ENCODE data around the gene FOXS1. TPM values are rescaled to one million over a fixed set of nuclear protein-coding genes. Genes with fewer than 3 reads are reported as not detected.
"Not testable (repeated sequence)": the region's sequence is repeated elsewhere in the genome, so short reads cannot be mapped to it uniquely, and the experiment has no call there.

Gene FOXS1
- total RNA-seq, 1 donor from 2014 or later, result not detected

DNA sequence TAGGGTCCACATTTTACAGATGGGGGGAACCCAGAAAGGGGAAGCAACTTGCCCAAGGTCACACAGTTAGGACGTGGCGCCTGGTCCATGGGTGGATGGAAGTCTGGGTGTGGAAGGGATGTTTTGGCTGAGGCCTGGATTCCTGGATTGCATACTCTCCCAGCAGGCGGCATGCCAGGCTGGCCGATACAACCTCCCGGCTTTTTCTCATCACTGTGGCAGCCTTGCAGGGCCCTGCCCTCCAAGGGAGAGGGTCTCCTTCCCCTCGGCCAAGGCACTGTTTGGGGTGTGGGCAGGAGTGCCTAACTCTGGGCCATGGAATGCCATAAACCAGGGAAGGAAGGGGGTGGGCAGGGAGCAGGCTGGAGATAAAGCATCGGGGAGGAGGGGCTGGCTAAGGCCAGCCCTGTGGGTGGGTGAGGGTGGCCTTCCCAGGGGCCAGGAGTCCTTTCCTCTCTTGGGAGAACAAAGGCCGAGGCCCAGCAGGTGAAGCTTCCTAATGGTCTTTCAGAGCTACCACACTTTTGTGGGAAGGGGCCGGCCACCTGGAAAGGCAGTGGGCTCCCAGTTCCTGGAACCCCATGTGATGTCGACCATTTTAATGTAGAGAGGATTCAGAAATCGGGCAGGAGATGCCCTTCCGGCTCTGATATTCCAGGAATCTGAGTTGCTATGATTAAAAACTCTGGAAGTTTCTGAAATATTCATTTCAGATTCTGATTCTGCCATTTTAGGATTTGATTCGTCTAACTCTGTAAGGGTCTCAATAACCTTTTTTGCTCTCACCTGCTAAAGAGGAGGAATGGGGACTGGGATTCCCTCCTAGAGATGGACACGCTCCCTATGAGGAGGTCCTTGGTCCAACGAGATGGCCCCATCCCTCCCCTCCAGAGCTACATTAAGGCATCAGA lies 4.2 kb downstream of the FOXS1 start:
- intact Hi-C loops (cut with micrococcal nuclease), result no loop called here

DNA sequence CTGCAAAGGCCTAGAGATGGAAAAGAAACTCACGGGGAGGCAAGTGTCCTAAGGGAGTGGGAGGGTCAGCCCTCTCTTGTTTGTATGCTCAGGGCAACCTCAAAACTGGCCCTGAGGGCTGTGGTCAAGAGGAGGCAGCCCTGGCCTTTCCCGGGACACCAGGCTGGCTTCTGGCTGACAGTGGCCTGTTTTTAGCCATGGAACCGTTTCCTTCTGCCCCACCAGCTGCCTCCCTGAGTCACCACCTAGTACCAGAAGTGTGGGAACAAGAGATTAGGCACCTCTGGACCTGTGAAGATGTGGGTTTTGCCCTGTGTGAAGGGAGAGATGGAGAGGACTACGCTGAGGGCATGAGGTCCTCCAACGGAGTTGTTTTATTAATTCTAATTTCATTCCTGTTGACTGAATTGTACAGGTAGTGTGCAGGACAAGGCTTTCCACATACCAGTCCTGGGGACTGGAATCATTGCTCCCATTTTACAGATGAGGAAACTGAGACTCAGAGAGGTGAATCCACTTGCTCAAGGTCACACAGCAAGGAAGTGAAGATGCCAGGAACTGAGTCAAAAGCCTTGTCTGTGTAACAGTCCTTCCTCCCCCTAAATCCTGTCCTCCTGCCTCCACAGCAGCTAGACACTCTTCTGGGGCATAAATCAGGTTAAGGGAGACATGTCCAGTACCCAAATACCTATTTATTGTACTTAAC lies 5.5 kb downstream of the FOXS1 start:
- intact Hi-C loops (cut with micrococcal nuclease), result no loop called here

DNA sequence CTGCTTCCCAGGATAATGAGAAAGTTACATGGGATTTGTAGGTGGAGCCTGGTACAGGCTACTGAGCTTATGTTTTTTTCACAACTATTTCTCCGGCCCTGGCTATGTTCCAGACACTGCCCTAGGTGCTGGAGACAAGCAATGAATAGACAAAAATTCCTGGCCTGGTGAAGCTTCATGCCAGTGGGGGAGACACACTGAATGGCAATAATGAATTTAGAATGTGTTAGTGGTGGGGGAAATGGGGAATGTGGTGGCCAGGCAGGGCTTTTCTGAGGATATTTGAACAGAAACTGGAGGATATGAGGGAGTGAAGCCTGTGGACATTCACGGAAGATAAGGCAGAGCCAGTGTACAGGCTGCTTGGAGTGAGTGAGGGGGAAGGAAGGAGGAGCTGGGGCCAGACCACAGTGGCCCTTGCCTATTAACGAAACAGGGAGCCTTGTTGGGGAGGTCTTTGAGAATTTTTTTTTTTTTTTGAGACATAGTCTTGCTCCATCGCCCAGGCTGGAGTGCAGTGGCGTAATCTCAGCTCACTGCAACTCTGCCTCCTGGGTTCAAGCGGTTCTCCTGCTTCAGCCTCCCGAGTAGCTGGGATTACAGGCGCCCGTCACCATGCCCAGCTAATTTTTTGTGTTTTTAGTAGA lies 6.6 kb downstream of the FOXS1 start:
- intact Hi-C loops (cut with micrococcal nuclease), result no loop called here

- intact Hi-C loops (cut with micrococcal nuclease), result no loop called here
Measured at GRCh38 chr20:31837896-31838397, 7.5 kb downstream of the FOXS1 start.

GRCh38 chr20:31836853-31837608 lies 8.4 kb downstream of the FOXS1 start:
- intact Hi-C loops (cut with micrococcal nuclease), result no loop called here

DNA sequence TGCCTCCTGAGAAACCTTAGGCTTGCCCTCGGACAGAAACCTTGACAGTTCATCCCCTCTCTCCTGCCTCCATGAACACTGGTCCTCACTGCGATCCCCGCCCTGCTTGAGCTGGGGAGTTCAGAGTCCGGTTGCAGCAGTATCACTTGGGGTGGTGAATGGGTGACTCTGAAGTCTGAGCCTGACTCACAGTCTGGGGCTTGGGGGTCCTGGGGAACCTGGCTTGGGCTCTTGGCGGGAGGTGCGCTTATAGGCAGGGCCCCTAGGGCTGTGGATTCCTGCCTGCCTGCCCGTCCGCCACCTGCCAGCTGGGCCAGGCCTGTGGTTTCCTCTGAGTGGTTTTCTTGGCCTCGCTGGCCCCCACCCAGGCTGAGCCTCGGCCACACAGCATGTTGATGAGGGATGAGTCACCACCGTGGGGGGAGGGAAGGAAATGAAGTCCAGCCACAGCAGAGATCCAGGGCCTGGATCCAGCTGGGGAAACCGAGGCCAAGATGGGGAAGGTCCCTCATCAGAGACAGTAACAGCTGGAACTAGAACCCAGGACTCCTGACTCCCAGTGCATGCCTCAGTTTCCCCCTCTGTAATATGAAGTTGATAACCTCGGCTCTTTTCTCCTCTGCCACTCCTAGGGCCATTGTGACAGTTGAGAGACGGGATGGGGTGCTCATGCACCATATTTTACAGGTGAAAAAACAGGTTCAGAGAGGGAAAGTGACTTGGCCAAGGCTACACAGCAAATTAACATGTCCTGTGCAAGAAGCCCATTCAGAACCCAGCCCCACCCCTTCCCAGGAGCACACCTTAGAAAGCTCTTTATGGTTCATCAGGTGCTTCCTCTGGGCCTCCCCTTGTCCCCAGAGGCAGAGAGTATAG lies 9.2 kb downstream of the FOXS1 start:
- intact Hi-C loops (cut with micrococcal nuclease), result no loop called here

GRCh38 chr20:31835554-31835953 lies 9.8 kb downstream of the FOXS1 start:
- intact Hi-C loops (cut with micrococcal nuclease), result no loop called here

DNA sequence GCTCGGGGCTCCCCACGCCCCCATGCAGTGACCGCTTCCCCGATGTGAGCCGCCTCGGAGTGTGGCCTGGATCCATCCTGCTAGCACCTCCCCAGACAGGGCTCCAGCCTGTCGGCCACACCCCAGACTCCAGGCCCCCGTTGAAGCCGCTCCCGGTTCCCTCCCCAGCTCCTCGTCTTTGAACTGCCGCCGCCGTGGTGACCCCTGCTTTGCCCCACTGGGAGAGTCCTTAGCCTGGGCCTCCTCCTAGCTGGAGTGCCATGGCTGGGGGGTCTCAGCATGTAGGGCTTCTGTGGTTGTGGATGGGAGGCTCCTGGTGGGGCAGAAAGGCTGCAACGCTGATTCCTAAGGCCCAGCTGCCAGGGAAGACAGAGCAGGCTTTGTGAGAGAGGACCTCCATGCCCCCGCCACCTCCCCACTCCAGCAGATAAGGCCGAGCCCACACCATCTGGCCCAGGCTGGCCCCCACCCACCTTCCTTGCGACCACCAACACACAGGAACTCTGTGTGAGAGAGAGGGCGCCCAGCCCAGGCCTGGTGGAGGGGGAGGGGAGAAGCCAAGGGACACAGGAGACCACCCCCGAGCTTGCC lies 11.4 kb downstream of the FOXS1 start:
- intact Hi-C loops (cut with micrococcal nuclease), result no loop called here

DNA sequence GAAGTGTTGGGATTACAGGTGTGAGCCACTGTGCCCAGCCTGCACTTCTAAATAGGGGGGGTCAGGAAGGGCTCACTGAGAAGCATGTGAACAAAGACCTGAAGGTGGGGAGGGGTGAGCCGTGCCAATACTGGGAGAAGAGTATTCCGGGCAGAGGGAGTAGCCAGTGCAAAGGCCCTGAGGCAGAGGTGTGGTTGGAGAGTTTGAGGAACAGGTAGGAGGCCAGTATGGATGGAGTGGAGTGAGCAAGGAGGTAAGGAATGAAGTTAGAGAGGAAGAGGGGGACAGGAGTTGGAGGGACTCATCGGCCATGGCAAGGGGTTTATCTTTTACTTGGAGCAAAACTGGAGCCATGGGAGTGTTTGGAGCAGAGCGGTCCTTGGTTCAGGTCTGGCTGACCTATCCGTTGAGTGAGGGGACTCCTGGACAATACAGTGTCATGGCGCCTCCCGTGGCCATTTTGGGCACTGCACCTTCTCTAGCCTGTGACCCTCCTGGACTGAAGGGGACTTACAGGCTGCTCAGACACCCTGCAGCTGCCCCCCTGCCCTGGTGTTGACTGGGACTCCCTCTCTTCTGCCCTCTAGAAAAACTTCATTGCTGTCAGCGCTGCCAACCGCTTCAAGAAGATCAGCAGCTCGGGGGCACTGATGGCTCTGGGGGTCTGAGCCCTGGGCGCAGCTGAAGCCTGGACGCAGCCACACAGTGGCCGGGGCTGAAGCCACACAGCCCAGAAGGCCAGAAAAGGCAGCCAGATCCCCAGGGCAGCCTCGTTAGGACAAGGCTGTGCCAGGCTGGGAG lies 12.1 kb downstream of the FOXS1 start:
- intact Hi-C loops (cut with micrococcal nuclease), result no loop called here

DNA sequence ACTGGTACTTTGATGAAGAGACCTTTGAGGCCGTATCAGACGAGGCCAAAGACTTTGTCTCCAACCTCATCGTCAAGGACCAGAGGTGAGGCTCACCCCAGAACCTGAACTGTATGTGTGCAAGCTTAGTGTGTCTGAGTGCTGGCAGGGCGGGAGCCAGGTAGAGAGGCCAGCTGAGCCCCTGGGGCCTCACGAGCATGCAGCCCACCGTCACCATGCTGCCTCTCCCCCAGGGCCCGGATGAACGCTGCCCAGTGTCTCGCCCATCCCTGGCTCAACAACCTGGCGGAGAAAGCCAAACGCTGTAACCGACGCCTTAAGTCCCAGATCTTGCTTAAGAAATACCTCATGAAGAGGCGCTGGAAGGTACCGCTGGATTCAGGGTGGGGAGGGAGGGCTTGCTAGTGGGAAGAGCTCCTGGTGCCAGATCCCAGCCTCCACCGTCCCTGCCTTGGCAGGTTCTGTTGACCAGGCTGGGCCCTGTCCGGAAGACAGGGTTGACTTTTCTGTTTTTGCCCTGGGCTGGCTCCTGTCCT lies 13.6 kb downstream of the FOXS1 start:
- intact Hi-C loops (cut with micrococcal nuclease), result no loop called here

GRCh38 chr20:31831211-31831610 lies 14.2 kb downstream of the FOXS1 start:
- intact Hi-C loops (cut with micrococcal nuclease), result no loop called here

GRCh38 chr20:31830406-31830981 lies 14.9 kb downstream of the FOXS1 start:
- intact Hi-C loops (cut with micrococcal nuclease), result no loop called here

DNA sequence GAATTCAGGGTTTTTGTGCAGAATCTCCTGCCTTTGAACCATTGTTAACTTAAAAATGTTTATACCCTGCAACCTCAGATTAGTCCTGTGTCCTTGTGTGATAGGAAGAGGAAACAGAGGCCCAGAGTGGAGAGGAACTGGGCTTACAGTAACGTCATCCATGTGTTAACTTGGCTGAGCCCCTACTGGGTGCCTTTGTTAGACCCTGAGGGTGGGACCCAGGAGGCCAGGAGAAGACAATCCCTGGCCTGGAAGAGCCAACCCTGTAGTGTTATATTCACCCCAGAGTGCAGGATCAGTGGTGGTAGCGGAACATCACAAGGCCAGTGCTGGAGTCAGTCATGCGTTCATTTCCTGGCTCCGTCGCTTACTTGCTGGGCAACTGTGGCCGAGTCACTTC lies 15.7 kb downstream of the FOXS1 start:
- intact Hi-C loops (cut with micrococcal nuclease), result no loop called here

GRCh38 chr20:31828016-31828415 lies 17.4 kb downstream of the FOXS1 start:
- intact Hi-C loops (cut with micrococcal nuclease), result not testable (repeated sequence)

GRCh38 chr20:31827059-31827458 lies 18.3 kb downstream of the FOXS1 start:
- intact Hi-C loops (cut with micrococcal nuclease), result no loop called here

DNA sequence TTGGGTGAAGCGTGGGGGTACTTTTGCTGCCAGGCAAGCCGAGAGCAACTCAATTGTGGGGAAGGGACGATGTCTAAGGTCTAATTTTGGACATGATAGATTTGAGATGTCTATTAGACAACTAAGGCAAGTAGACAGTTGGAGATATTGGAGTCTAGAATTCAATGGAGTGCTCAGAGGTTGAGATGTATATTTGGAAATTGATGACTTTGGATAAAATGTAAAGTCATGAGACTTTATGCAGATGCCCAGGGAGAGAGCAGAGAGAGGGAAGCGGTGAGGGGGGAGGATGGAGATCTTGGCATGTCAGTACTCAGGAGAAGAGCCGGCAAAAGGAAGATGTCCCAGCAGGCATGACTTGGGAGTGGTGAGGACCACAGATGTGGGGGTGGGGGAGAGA lies 19.3 kb downstream of the FOXS1 start:
- intact Hi-C loops (cut with micrococcal nuclease), result no loop called here

GRCh38 chr20:31824554-31825313 lies 20.7 kb downstream of the FOXS1 start:
- intact Hi-C loops (cut with micrococcal nuclease), result no loop called here

DNA sequence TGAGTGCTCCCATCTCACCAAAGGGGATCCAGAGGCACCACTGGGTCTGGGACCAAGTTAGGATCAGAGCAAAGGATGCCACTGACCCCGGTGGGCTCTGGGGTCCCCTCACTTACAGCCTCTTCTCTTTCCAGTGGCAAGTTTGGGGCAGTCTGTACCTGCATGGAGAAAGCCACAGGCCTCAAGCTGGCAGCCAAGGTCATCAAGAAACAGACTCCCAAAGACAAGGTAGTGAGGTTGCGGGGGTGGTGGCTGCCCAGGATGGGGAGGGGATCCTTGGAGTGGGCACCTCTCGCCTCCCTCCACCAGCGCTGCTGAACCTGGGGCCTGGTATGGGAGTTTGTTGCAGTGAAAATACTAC lies 21.3 kb downstream of the FOXS1 start:
- intact Hi-C loops (cut with micrococcal nuclease), result no loop called here
